HepG2 (cell line): ENCODE data around the gene NSD1. TPM values are rescaled to one million over a fixed set of nuclear protein-coding genes. Genes with fewer than 3 reads are reported as not detected.

ENCODE experiments used
- ATAC-seq: fragments of 200-7000 bp; cut with Tn5 transposase; 3 replicates; pipeline ENCODE4 v1.9.1; 2020; ENCODE audit warnings: mild to moderate bottlenecking, moderate library complexity
- BruUV-seq: library from RNA; stranded (reverse); fragments of 400-500 nt; replicated peaks from 2 replicates; lab custom pipeline; 2021; lab: Mats Ljungman, UMichigan
- CTCF ChIA-PET: fragments of 300-600 bp; formaldehyde crosslinking; extraction: SDS; loops from one replicate; lab custom pipeline; 2021; ENCODE audit warnings: low total read pairs, inconsistent platforms, low intra/inter-chr PET ratio; lab: Yijun Ruan, JAX
- POLR2A ChIA-PET: fragments of 350-600 bp; sonication (Branson Sonifier 250); formaldehyde crosslinking; loops from one replicate; lab custom pipeline; 2020; ENCODE audit warnings: antibody characterized with exemption, inconsistent platforms; lab: Yijun Ruan, JAX
- DNase-seq: peaks from one replicate; pipeline ENCODE4 v3.0.0-alpha.2; 2015; ENCODE audit warnings: low spot score
- FAIRE-seq: peaks from 3 replicates; lab custom pipeline; 2011; peaks lifted over from hg19 to GRCh38; lab: Jason Lieb, UNC
- H2AFZ ChIP-seq: one replicate; pipeline ENCODE4 v1.6.1; 2011; ENCODE audit warnings: low read length, inconsistent platforms
- H3K27ac ChIP-seq: fragments of 300-600 bp; 3 replicates; pipeline ENCODE4 v1.8.0; 2011; ENCODE audit warnings: mixed run types, mild to moderate bottlenecking, mixed read lengths, low read length, inconsistent platforms; ENCODE audit not compliant: insufficient read depth; ENCODE audit errors: extremely low read length
- H3K27me3 ChIP-seq, 2 experiments: fragments of 200-600 bp in 1 of 2; 2 replicates in 1 of 2; 3 replicates in 1 of 2; pipeline versions ENCODE4 v1.6.0 to v1.8.0; 2011; ENCODE audit warnings: low read length in 2 of 2, mild to moderate bottlenecking in 2 of 2, moderate library complexity in 2 of 2, inconsistent platforms in 1 of 2; ENCODE audit not compliant: insufficient read depth in 2 of 2, control insufficient read depth in 1 of 2
- H3K36me3 ChIP-seq, 2 experiments: fragments of 200-600 bp in 1 of 2; replicated peaks in 1 of 2; 2 replicates in 1 of 2; 3 replicates in 1 of 2; pipeline versions ENCODE4 v1.5.1 to v1.8.0; 2011; ENCODE audit warnings: low read length in 2 of 2, inconsistent platforms in 1 of 2; ENCODE audit not compliant: insufficient read depth in 2 of 2, control insufficient read depth in 1 of 2
- H3K4me1 ChIP-seq: 2 replicates; pipeline ENCODE4 v1.5.1; 2012; ENCODE audit warnings: low read length, inconsistent platforms; ENCODE audit not compliant: insufficient read depth
- H3K4me2 ChIP-seq: 2 replicates; pipeline ENCODE4 v1.6.0; 2011; ENCODE audit warnings: low read depth, low read length, inconsistent platforms
- H3K4me3 ChIP-seq, 3 experiments: fragments of 200-600 bp in 1 of 3; sonication (generic), shearing (Covaris generic) in 1 of 3; replicated peaks in 1 of 3; 2 replicates each; pipeline ENCODE4 v1.5.1; 2011 to 2016; ENCODE audit warnings: low read length in 3 of 3, inconsistent platforms in 2 of 3, low read depth in 2 of 3, mild to moderate bottlenecking in 2 of 3, control low read depth in 1 of 3, mixed read lengths in 1 of 3; ENCODE audit not compliant: insufficient read depth in 1 of 3
- H3K79me2 ChIP-seq: one replicate; pipeline ENCODE4 v1.6.1; 2011; ENCODE audit warnings: low read length, inconsistent platforms; ENCODE audit not compliant: insufficient read depth
- H3K9ac ChIP-seq: 2 replicates; pipeline ENCODE4 v1.6.0; 2011; ENCODE audit warnings: mild to moderate bottlenecking, low read depth, low read length, inconsistent platforms; ENCODE audit not compliant: insufficient read depth
- H3K9me3 ChIP-seq: 2 replicates; pipeline ENCODE4 v1.5.1; 2012; ENCODE audit warnings: mild to moderate bottlenecking, low read length
- H4K20me1 ChIP-seq: 2 replicates; pipeline ENCODE4 v1.6.0; 2011; ENCODE audit warnings: inconsistent platforms, mild to moderate bottlenecking, low read length, moderate library complexity; ENCODE audit not compliant: insufficient read depth
- ATF7 ChIP-seq, 2 experiments: fragments of 450-650 bp in 1 of 2; sonication (generic) in 1 of 2; formaldehyde crosslinking in 1 of 2; IDR thresholded peaks; 2 replicates each; pipeline versions ENCODE4 v1.4.0 to v1.6.1; 2016 to 2020; ENCODE audit warnings: antibody characterized with exemption in 1 of 2, mild to moderate bottlenecking in 1 of 2, missing genetic modification reagents in 1 of 2
- GATA4 ChIP-seq: sonication (generic); IDR thresholded peaks from 2 replicates; pipeline ENCODE4 v1.6.1; 2016; ENCODE audit warnings: antibody characterized with exemption, low read depth, borderline replicate concordance
- MED8 ChIP-seq: sonication (generic); formaldehyde crosslinking; IDR thresholded peaks from 2 replicates; pipeline ENCODE4 v1.8.1; 2023; ENCODE audit warnings: mild to moderate bottlenecking, missing genetic modification reagents; ENCODE audit not compliant: insufficient replicate concordance
- NKX3-1 ChIP-seq: sonication (generic); formaldehyde crosslinking; IDR thresholded peaks from 2 replicates; pipeline ENCODE4 v1.5.0; 2020; ENCODE audit warnings: missing genetic modification reagents
- PCBP1 ChIP-seq: fragments of 200-400 bp; formaldehyde crosslinking; IDR thresholded peaks from 2 replicates; pipeline ENCODE4 v1.6.1; 2017; ENCODE audit warnings: mild to moderate bottlenecking, low read depth, low read length, borderline replicate concordance
- SETDB1 ChIP-seq: sonication (generic); formaldehyde crosslinking; IDR thresholded peaks from 2 replicates; pipeline ENCODE4 v1.5.1; 2020; ENCODE audit warnings: missing genetic modification reagents, mild to moderate bottlenecking, borderline replicate concordance
- SIN3A ChIP-seq: IDR thresholded peaks from 2 replicates; pipeline ENCODE4 v1.6.1; 2011; ENCODE audit warnings: low read depth, mild to moderate bottlenecking, control low read depth, low read length, borderline replicate concordance
- STAG1 ChIP-seq: sonication (generic); formaldehyde crosslinking; IDR thresholded peaks from 2 replicates; pipeline ENCODE4 v1.4.0; 2020; ENCODE audit warnings: missing genetic modification reagents
- THYN1 ChIP-seq: sonication (generic); formaldehyde crosslinking; IDR thresholded peaks from 2 replicates; pipeline ENCODE4 v1.8.1; 2023; ENCODE audit warnings: low read depth, mild to moderate bottlenecking, moderate library complexity, missing genetic modification reagents, borderline replicate concordance
- ZNF230 ChIP-seq: sonication (generic); formaldehyde crosslinking; IDR thresholded peaks from 2 replicates; pipeline ENCODE4 v1.4.0; 2020; ENCODE audit warnings: mild to moderate bottlenecking, missing genetic modification reagents
- ZNF549 ChIP-seq: sonication (generic); formaldehyde crosslinking; IDR thresholded peaks from 2 replicates; pipeline ENCODE4 v1.5.0; 2020; ENCODE audit warnings: missing genetic modification reagents
- ZNF567 ChIP-seq: sonication (generic); formaldehyde crosslinking; IDR thresholded peaks from 2 replicates; pipeline ENCODE4 v1.8.1; 2023; ENCODE audit warnings: mild to moderate bottlenecking, missing genetic modification reagents, borderline replicate concordance
- ZNF792 ChIP-seq: IDR thresholded peaks from 2 replicates; pipeline ENCODE4 v1.6.1; 2016
- WGBS: methylation state at CpG from one replicate; pipeline ENCODE4 v1.1.6; 2017; ENCODE audit warnings: low lambda C conversion rate; 5-methylcytosine and 5-hydroxymethylcytosine counted together
- in situ Hi-C: cut with HindIII; loops from 2 replicates; pipeline ENCODE4 v1.10.0; 2017; ENCODE audit warnings: low pct_unique_long_range_greater_than_20kb; ENCODE audit not compliant: extremely low pct_ligation_motif_present
- intact Hi-C: fragments of 100-400 bp; cut with micrococcal nuclease; formaldehyde crosslinking; loops from one replicate; pipeline ENCODE4 v1.10.0; 2022; ENCODE audit not compliant: unreplicated experiment
- polyA plus RNA-seq, 8 experiments: library from polyadenylated mRNA; depleted of rRNA in 3 of 8; stranded (reverse) in 7 of 8; unstranded in 1 of 8; fragments of >200 nt; fragmentation: Illumina TruSeq in 4 of 8; extraction: Trizol in 4 of 8; gene quantifications; 2 replicates each; pipeline versions ENCODE4 v1.2.1 to v1.2.3, GENCODE V29; 2011 to 2016; ENCODE audit warnings: low read depth in 4 of 8, missing spikeins in 1 of 8, mixed read lengths in 1 of 8; ENCODE audit not compliant: insufficient read depth in 1 of 8
- total RNA-seq, 5 experiments: library from RNA; depleted of rRNA; stranded (reverse); fragments of >200 nt; fragmentation: Illumina TruSeq; extraction: Trizol; gene quantifications; 2 replicates each; pipeline ENCODE4 v1.2.3, GENCODE V29; 2016; ENCODE audit warnings: low read depth in 1 of 5
- TF ChIP-seq, protein P1 (sequence below): IDR thresholded peaks from 2 replicates; pipeline ENCODE4 v1.6.1; 2018; ENCODE audit warnings: missing genetic modification reagents, mild to moderate bottlenecking, missing compliant biosample characterization
- TF ChIP-seq, protein P2 (sequence below): sonication (generic); formaldehyde crosslinking; IDR thresholded peaks from 2 replicates; pipeline ENCODE4 v1.5.0; 2020; ENCODE audit warnings: missing genetic modification reagents, mild to moderate bottlenecking, borderline replicate concordance
- TF ChIP-seq, protein P3 (sequence below): fragments of 450-650 bp; IDR thresholded peaks from 2 replicates; pipeline ENCODE4 v1.6.1; 2017
- TF ChIP-seq, protein P4 (sequence below): IDR thresholded peaks from 2 replicates; pipeline ENCODE4 v1.6.1; 2016; ENCODE audit warnings: low read depth

Gene NSD1
- total and polyA plus RNA-seq, 2 of the 13 experiments (the other 11 are each of a cell fraction or from before 2014, with no cell fraction given), result 0.01 to 0.09 TPM

DNA sequence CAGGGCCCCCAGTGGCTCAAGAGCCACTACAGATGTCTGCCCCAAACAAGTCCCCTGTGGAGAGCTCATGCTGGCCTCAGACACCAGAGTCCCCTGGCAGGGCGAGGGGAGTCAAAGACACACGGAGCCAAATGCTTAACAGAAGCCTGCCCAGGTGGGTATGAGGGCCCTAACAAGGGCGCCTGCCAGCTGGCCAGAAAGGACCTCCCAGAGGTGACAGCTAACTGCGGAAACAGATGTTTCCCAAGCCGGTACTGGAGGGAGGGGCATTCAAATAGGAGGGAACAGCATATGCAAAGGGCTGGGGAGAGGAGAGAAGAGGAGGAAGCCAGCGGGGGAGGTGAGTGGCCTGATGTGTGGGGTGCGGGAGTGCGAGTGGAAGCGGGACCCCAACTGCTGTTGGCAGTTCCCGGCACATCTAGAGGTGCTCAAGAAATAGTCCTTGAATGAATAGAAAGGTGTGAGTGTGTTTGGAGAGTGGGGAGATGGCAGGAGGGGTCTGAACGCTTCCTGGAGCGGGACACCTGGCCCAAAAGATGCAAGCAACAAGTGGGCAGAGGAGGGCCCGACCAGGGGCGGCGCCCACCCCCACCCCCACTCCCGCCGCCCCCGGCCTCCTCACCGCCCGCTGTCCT, 177.3 kb downstream of the NSD1 start:
- no peak for DNase-seq
- no peak overlapping the region for H2AFZ ChIP-seq
- H3K4me2 ChIP-seq, result peak overlapping the region; percentile 89
- H3K27ac ChIP-seq, result no peak overlapping the region
- in situ Hi-C loops, result loop anchor here (5.0 kb wide), 2 partner anchors 51 to 136 kb away; partner anchors contain the start of gene PRR7
- H4K20me1 ChIP-seq, result peaks cover 9% of the 10 kb centered on the region; the same call in 1 of the 2 replicates
- H3K4me3 ChIP-seq, result peak overlapping the region; percentile 63 to 79 (median 75)
- H3K9me3 ChIP-seq, result no peaks in the 10 kb centered on the region
- no peaks in the 10 kb centered on the region for H3K27me3 ChIP-seq
- no peak for FAIRE-seq
- 48% methylated on average over 11 of the region's 20 CpGs for WGBS
- H3K9ac ChIP-seq, result peak overlapping the region; percentile 84
- no TSS peak for BruUV-seq
- CTCF ChIA-PET, result no interaction called here
- ATAC-seq, result no peak
- peaks cover 4% of the 10 kb centered on the region for H3K79me2 ChIP-seq
- H3K4me1 ChIP-seq, result peaks cover 52% of the 10 kb centered on the region
- intact Hi-C loops, result loop anchor here (5.0 kb wide), 1 partner anchor 186 kb away; the partner anchor contains the start of gene PDLIM7
- peaks cover 5 to 21% of the 10 kb centered on the region in 2 experiments; a peak in 4 of 5 replicates for H3K36me3 ChIP-seq
- POLR2A ChIA-PET, result interaction anchor here (1.3 to 4.0 kb wide), 4 partner anchors 60 to 224 kb away, joined by 3 to 30 read pairs (median 6); partner anchors contain the start of gene FGFR4
- TF ChIP-seq MED8 (CRISPR knock-in tag) (no peak), SETDB1 (CRISPR knock-in tag) (no peak), ZNF549 (CRISPR knock-in tag) (no peak), GATA4 (no peak), NKX3-1 (no peak), ATF7 (IDR thresholded peaks at IDR 0.05) (no peak), ATF7 (CRISPR knock-in tag; IDR thresholded peaks at IDR 0.05) (no peak), THYN1 (CRISPR knock-in tag) (no peak), ZNF567 (CRISPR knock-in tag) (no peak), ZNF792 (CRISPR knock-in tag) (no peak), SIN3A (peak; percentile 49; the same call in 1 of the 2 replicates), PCBP1 (no peak), ZNF230 (CRISPR knock-in tag) (no peak), STAG1 (CRISPR knock-in tag) (no peak)
- TF ChIP-seq, protein P1, sequence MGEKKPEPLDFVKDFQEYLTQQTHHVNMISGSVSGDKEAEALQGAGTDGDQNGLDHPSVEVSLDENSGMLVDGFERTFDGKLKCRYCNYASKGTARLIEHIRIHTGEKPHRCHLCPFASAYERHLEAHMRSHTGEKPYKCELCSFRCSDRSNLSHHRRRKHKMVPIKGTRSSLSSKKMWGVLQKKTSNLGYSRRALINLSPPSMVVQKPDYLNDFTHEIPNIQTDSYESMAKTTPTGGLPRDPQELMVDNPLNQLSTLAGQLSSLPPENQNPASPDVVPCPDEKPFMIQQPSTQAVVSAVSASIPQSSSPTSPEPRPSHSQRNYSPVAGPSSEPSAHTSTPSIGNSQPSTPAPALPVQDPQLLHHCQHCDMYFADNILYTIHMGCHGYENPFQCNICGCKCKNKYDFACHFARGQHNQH (CRISPR knock-in tag), result no peak
- TF ChIP-seq, protein P2, sequence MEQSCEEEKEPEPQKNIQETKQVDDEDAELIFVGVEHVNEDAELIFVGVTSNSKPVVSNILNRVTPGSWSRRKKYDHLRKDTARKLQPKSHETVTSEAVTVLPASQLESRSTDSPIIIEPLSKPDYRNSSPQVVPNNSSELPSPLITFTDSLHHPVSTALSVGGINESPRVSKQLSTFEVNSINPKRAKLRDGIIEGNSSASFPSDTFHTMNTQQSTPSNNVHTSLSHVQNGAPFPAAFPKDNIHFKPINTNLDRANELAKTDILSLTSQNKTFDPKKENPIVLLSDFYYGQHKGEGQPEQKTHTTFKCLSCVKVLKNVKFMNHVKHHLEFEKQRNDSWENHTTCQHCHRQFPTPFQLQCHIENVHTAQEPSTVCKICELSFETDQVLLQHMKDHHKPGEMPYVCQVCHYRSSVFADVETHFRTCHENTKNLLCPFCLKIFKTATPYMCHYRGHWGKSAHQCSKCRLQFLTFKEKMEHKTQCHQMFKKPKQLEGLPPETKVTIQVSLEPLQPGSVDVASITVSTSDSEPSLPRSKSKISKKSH (CRISPR knock-in tag), result no peak
- TF ChIP-seq, protein P3, sequence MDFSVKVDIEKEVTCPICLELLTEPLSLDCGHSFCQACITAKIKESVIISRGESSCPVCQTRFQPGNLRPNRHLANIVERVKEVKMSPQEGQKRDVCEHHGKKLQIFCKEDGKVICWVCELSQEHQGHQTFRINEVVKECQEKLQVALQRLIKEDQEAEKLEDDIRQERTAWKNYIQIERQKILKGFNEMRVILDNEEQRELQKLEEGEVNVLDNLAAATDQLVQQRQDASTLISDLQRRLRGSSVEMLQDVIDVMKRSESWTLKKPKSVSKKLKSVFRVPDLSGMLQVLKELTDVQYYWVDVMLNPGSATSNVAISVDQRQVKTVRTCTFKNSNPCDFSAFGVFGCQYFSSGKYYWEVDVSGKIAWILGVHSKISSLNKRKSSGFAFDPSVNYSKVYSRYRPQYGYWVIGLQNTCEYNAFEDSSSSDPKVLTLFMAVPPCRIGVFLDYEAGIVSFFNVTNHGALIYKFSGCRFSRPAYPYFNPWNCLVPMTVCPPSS, result no peak
- TF ChIP-seq, protein P4, sequence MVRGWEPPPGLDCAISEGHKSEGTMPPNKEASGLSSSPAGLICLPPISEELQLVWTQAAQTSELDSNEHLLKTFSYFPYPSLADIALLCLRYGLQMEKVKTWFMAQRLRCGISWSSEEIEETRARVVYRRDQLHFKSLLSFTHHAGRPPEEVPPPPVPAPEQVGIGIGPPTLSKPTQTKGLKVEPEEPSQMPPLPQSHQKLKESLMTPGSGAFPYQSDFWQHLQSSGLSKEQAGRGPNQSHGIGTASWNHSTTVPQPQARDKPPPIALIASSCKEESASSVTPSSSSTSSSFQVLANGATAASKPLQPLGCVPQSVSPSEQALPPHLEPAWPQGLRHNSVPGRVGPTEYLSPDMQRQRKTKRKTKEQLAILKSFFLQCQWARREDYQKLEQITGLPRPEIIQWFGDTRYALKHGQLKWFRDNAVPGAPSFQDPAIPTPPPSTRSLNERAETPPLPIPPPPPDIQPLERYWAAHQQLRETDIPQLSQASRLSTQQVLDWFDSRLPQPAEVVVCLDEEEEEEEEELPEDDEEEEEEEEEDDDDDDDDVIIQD (CRISPR knock-in tag), result no peak
